Karpas-422 (cell line): ENCODE results near the gene MIEF2. TPM values are rescaled to one million over a fixed set of nuclear protein-coding genes. Genes with fewer than 3 reads are reported as not detected.
A peak's percentile ranks its signal among the peaks of the same experiment; 100 is the strongest.
"Not testable (repeated sequence)": the region's sequence is repeated elsewhere in the genome, so short reads cannot be mapped to it uniquely, and the experiment has no call there.

Source experiments
- DNase-seq: peaks from one replicate; pipeline ENCODE4 v3.0.0-alpha.2; 2015
- H2AFZ ChIP-seq: fragments of 200-600 bp; sonication (generic); 2 replicates; pipeline ENCODE4 v1.6.1; 2014; ENCODE audit warnings: antibody characterized with exemption, low read length, mixed read lengths
- H3K27ac ChIP-seq: fragments of 200-600 bp; sonication (generic); 2 replicates; pipeline ENCODE4 v1.5.1; 2014; ENCODE audit warnings: mild to moderate bottlenecking, low read length, moderate library complexity
- H3K27me3 ChIP-seq: fragments of 200-600 bp; sonication (generic); 2 replicates; pipeline ENCODE4 v1.6.1; 2014; ENCODE audit warnings: low read length, mixed read lengths
- H3K36me3 ChIP-seq: fragments of 200-600 bp; sonication (generic); 2 replicates; pipeline ENCODE4 v1.6.1; 2014; ENCODE audit warnings: low read length, mixed read lengths; ENCODE audit not compliant: insufficient read depth
- H3K4me1 ChIP-seq: fragments of 200-600 bp; sonication (generic); 2 replicates; pipeline ENCODE4 v1.6.1; 2014; ENCODE audit warnings: mild to moderate bottlenecking, low read length, mixed read lengths
- H3K4me2 ChIP-seq: fragments of 200-600 bp; sonication (generic); 2 replicates; pipeline ENCODE4 v1.6.1; 2014; ENCODE audit warnings: low read length, low read depth, mild to moderate bottlenecking; ENCODE audit not compliant: poor library complexity, severe bottlenecking
- H3K4me3 ChIP-seq: fragments of 200-600 bp; sonication (generic); 2 replicates; pipeline ENCODE4 v1.5.1; 2014; ENCODE audit warnings: mild to moderate bottlenecking, antibody characterized with exemption, low read length, mixed read lengths
- H3K79me2 ChIP-seq: fragments of 200-600 bp; sonication (generic); 2 replicates; pipeline ENCODE4 v1.6.1; 2014; ENCODE audit warnings: mild to moderate bottlenecking, low read length, mixed read lengths
- H3K9ac ChIP-seq: fragments of 200-600 bp; sonication (generic); 2 replicates; pipeline ENCODE4 v1.6.0; 2014; ENCODE audit warnings: low read length
- H3K9me2 ChIP-seq: fragments of 200-600 bp; sonication (generic), shearing (Covaris generic); replicated peaks from 2 replicates; pipeline ENCODE4 v1.6.0; 2014; ENCODE audit warnings: mild to moderate bottlenecking, low read length, moderate library complexity; ENCODE audit not compliant: insufficient read depth
- H3K9me3 ChIP-seq: fragments of 300-700, 200-600 bp; sonication (generic); 2 replicates; pipeline ENCODE4 v1.6.1; 2014; ENCODE audit warnings: low read length, mixed read lengths
- H4K20me1 ChIP-seq: fragments of 200-600 bp; sonication (generic); 2 replicates; pipeline ENCODE4 v1.6.1; 2014; ENCODE audit warnings: mild to moderate bottlenecking, antibody characterized with exemption, low read length, low read depth; ENCODE audit not compliant: insufficient read depth
- total RNA-seq: library from RNA; depleted of rRNA; stranded (reverse); fragments of >200 nt; shearing (Covaris generic); gene quantifications from 2 replicates; pipeline ENCODE4 v1.2.3, GENCODE V29; 2014; ENCODE audit warnings: low replicate concordance

Gene MIEF2
- total RNA-seq, 1 experiment from 2014 or later = 4.5 TPM

DNA sequence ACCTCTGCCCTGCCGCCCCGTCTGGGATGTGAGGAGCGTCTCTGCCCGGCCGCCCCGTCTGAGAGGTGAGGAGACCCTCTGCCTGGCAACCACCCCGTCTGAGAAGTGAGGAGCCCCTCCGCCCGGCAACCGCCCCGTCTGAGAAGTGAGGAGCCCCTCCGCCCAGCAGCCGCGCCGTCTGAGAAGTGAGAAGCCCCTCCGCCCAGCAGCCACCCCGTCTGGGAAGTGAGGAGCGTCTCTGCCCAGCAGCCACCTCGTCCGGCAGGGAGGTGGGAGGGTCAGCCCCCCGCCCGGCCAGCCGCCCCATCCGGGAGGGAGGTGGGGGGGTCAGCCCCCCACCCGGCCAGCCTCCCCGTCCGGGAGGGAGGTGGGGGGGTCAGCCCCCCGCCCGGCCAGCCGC is 37.6 kb downstream of the MIEF2 start:
- H3K79me2 ChIP-seq, H3K4me3 ChIP-seq, H3K9me2 ChIP-seq, H3K27ac ChIP-seq, H3K4me1 ChIP-seq, H3K9me3 ChIP-seq, H3K4me2 ChIP-seq, H2AFZ ChIP-seq, DNase-seq, H3K9ac ChIP-seq, H3K27me3 ChIP-seq, H4K20me1 ChIP-seq: not testable (repeated sequence)
- peaks cover 40% of the 10 kb centered on the region; the same call in 1 of the 2 replicates for H3K36me3 ChIP-seq

DNA sequence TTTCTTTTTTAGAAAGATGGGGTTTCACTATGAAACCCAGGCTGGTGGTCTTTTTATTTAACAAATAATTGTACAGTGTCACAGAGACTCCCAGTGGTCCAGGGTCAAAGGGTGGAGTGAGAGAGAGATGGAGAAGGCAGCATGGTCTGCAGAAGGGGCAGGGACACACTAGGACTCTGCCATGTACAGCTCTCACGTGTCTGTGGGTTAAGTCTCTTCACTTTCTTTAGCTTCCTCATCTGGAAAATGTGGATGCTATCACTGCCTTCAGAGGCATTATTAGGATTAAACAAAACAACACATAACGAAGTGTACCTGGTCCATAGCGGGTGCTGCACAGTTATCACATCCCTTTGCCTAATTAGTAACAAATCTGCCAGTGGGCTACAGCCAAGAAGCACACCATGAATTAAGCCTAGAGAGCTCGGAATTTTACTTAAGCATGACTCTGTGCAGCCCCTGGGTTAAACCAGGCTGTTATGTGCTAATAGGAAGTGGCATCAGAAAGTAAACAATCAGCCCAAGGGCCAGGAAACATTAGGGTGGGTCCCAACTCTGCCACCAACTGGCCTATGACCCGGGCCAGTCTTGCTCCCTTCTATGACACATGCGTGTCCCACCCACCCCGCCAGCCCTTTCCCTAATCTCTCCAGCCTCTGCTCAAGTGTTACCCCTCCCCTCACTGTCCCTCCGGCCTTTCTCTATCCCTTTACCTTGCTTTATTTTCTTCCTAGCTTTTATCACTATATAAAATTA is 40.4 kb downstream of the MIEF2 start:
- Histone ChIP-seq H3K9ac (no peak overlapping the region), H3K79me2 (peaks cover 9% of the 10 kb centered on the region; the same call in 1 of the 2 replicates), H3K9me3 (no peaks in the 10 kb centered on the region), H3K27me3 (no peaks in the 10 kb centered on the region), H3K4me2 (no peak overlapping the region), H3K27ac (no peak overlapping the region), H3K36me3 (peaks cover 44% of the 10 kb centered on the region; the same call in 1 of the 2 replicates), H3K4me1 (no peaks in the 10 kb centered on the region; the same call in 1 of the 2 replicates), H3K4me3 (no peak overlapping the region), H3K9me2 (no peaks in the 10 kb centered on the region), H2AFZ (no peak overlapping the region), H4K20me1 (no peaks in the 10 kb centered on the region)
- no peak for DNase-seq

DNA sequence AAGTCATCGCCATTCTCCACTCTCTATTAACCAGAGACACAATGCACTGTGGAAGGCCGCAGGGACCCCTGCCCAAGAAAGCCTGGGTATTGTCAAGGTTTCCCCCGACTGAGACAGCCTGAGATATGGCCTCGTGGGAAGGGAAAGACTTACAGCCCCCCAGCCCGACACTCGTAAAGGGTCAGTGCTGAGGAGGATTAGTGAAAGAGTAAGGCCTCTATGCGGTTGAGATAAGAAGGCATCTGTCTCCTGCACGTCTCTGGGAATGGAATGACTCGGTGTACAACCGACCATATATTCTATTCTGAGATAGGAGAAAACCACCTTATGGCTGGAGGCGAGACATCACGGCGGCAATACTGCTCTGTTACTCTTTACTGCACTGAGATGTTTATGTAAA is 42.7 kb downstream of the MIEF2 start:
- H3K79me2 ChIP-seq = peaks cover 10% of the 10 kb centered on the region
- H3K9me3 ChIP-seq, H3K4me2 ChIP-seq, H3K4me3 ChIP-seq, H3K27me3 ChIP-seq, DNase-seq, H4K20me1 ChIP-seq, H3K4me1 ChIP-seq, H3K27ac ChIP-seq, H2AFZ ChIP-seq, H3K9me2 ChIP-seq, H3K9ac ChIP-seq: not testable (repeated sequence)
- H3K36me3 ChIP-seq = peaks cover 49% of the 10 kb centered on the region

DNA sequence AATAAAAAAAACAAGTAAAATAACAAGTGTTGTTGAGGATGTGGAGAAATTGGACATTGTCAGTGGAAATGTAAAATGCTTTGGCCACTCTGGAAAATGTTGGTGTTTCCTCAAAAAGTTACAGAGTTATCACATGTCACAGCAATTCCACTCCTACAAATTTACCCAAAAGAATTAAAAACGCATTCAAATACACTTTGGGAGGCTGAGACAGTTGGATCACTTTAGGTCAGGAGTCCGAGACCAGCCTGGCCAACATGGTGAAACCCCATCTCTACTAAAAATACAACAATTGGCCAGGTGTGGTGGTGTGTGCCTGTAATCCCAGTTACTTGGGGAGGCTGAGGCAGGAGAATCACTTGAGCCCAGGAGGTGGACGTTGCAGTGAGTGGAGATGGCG is 48.7 kb downstream of the MIEF2 start:
- H2AFZ ChIP-seq = no peak overlapping the region
- H3K27me3 ChIP-seq = no peaks in the 10 kb centered on the region
- H3K27ac ChIP-seq = no peak overlapping the region
- no peak overlapping the region for H3K4me3 ChIP-seq
- peaks cover 51% of the 10 kb centered on the region for H3K36me3 ChIP-seq
- no peak for DNase-seq
- no peak overlapping the region for H3K9ac ChIP-seq
- no peak overlapping the region for H3K4me2 ChIP-seq
- peaks cover 60% of the 10 kb centered on the region for H3K79me2 ChIP-seq
- H3K4me1 ChIP-seq = peaks cover 13% of the 10 kb centered on the region
- H3K9me2 ChIP-seq = no peaks in the 10 kb centered on the region
- peaks cover 13% of the 10 kb centered on the region for H4K20me1 ChIP-seq
- no peaks in the 10 kb centered on the region for H3K9me3 ChIP-seq

DNA sequence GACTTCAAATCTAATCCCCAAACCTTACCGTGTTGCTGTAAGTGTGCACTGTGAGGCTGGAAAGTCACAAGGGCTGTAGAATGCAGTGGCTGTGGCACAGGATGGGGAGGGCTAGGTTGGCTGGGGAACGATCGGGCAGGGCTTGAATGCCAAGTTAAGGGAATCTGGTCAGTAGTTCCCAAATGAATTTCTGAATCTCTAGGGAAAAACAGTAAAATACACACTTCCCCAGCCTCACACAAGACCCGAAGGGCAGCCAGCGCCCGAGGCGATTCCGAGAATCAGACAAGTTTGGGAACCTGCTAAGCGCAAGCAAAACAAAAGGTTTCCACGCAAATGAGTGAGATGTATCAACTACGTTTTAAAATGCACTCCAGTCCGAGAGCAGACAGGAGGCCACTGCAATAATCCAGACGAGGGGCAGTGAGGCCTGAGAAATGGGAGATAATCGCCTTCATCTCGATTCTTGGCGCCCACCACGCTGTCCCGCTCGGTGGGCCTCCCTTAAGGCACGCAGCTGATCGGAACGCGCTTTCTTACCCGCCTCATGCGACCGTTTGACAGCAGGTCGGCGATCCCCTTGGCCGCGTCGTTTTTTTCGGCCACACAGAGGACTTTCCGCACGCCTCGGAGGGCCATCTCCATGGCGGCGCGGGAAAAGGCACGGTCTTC is 53.7 kb downstream of the MIEF2 start:
- H4K20me1 ChIP-seq = peaks cover 17% of the 10 kb centered on the region
- H3K9me2 ChIP-seq = no peaks in the 10 kb centered on the region
- H3K9ac ChIP-seq = peak overlapping the region; percentile 85
- peak overlapping the region; percentile 63; the same call in 1 of the 2 replicates for H3K27ac ChIP-seq
- peak; percentile 54 for DNase-seq
- H3K9me3 ChIP-seq = no peaks in the 10 kb centered on the region
- H3K79me2 ChIP-seq = peaks cover 88% of the 10 kb centered on the region
- peak overlapping the region; percentile 68 for H2AFZ ChIP-seq
- peaks cover 46% of the 10 kb centered on the region for H3K4me1 ChIP-seq
- no peaks in the 10 kb centered on the region for H3K27me3 ChIP-seq
- H3K4me2 ChIP-seq = peak overlapping the region; percentile 85
- H3K4me3 ChIP-seq = peak overlapping the region; percentile 91
- H3K36me3 ChIP-seq = peaks cover 25% of the 10 kb centered on the region

DNA sequence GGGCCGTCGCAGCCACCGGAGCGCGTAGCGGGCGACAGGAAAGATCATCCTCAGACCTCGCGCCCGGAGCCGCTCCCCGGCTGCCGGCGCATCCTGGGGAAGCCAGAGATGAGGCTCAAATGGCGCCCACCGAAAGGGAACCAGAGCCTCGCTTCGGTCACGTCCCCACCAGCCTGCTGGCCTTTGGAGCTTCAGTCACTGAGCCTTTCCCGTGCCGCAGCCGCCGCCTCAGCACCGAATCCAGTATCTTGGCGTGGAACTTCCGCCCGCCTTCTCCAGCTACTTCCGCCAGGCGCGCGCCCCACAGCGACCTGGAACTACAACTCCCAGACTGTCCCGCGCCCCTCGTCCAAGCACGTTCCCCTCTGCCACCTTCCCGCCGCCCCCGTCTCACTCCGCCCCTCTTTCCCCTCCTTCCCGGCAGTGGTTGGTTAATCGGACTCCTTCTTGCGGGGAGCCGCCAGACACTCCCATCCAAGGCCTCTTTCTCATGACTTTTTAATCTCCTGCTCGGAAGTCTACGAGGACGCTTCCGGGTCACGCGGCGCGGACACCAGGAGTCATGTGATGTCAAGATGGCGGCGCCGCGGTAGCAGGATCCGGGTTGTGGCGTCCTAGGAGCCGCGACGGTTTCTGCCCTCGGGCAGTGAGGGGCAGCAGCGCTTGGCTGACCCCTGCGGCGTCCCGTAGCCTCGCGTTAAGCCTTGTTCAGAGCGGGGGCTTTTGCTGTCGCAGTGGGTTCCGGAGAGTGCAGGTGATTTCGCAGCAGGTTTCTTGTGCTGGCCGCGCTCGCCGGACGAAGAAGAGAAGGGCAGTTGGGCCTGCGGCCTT is 54.5 kb downstream of the MIEF2 start, which contains the start of the genes SMCR8 and TOP3A:
TSS of gene SMCR8 (plus strand) at position 563 of the 831 bp plus-strand sequence. CDS start 497 bp downstream, outside the sequence.
TSS of gene TOP3A (minus strand) at position 264 of the 831 bp plus-strand sequence. CDS start at position 48, 216 bp downstream.
- Histone ChIP-seq H3K9ac (peak within 1 kb of the TSS; percentile 85), H3K36me3 (peaks cover 25% of the 10 kb centered on the region), H2AFZ (peak within 1 kb of the TSS; percentile 68), H3K4me2 (peak within 1 kb of the TSS; percentile 85), H3K9me2 (no peaks in the 10 kb centered on the region), H3K27ac (peak within 1 kb of the TSS; percentile 63), H3K4me1 (peaks cover 48% of the 10 kb centered on the region), H3K9me3 (no peaks in the 10 kb centered on the region), H3K4me3 (peak within 1 kb of the TSS; percentile 91), H4K20me1 (peaks cover 17% of the 10 kb centered on the region), H3K27me3 (no peaks in the 10 kb centered on the region), H3K79me2 (peaks cover 92% of the 10 kb centered on the region)
- DNase-seq = peak; percentile 99

DNA sequence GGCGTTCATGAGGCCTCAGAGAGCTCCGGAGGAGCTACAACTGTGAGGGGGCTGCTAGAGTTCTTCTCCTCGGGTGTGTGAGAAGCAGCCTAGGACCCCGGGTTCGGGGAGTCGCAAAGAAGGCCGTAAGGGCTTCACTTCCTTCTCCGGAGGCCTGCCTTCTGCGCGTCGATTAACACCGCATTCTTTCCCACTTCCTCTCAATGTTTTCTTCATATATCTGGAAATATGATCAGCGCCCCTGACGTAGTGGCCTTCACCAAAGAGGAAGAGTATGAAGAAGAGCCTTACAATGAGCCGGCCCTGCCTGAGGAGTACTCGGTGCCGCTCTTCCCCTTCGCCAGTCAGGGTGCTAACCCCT is 55.1 kb downstream of the MIEF2 start:
- Histone ChIP-seq H3K27me3 (no peaks in the 10 kb centered on the region), H2AFZ (peak overlapping the region; percentile 59; the same call in 1 of the 2 replicates), H3K36me3 (peaks cover 21% of the 10 kb centered on the region), H3K79me2 (peaks cover 88% of the 10 kb centered on the region), H3K9me3 (no peaks in the 10 kb centered on the region), H3K4me3 (peak overlapping the region; percentile 91), H4K20me1 (peaks cover 20% of the 10 kb centered on the region), H3K9ac (peak overlapping the region; percentile 85), H3K9me2 (no peaks in the 10 kb centered on the region), H3K27ac (peak overlapping the region; percentile 63), H3K4me1 (peaks cover 48% of the 10 kb centered on the region), H3K4me2 (peak overlapping the region; percentile 85)
- peak; percentile 74 for DNase-seq
